Lower leg skin (tissue), 3 donors: ENCODE measurements around the gene ABHD17C.

ENCODE experiments used
- CTCF ChIP-seq, 3 donors: fragments of 450-650 bp; IDR thresholded peaks; one replicate each; pipeline ENCODE4 v1.5.1; 2016; ENCODE audit warnings: antibody characterized with exemption in 3 of 3, mild to moderate bottlenecking in 3 of 3, moderate library complexity in 2 of 3
- POLR2A ChIP-seq, 2 donors: fragments of 450-650 bp; IDR thresholded peaks; one replicate each; pipeline ENCODE4 v1.6.1; 2016 to 2017; ENCODE audit warnings: antibody characterized with exemption in 2 of 2, mild to moderate bottlenecking in 1 of 2, moderate library complexity in 1 of 2

GRCh38 chr15:80745888-80746287 is 50.8 kb downstream of the ABHD17C start:
- TF ChIP-seq CTCF (IDR thresholded peaks at IDR 0.05) = no peak
- no peak for TF ChIP-seq POLR2A (IDR thresholded peaks at IDR 0.05)
